Psoas muscle (tissue), 8 donors: ENCODE results near the gene PRIMA1. TPM values are rescaled to one million over a fixed set of nuclear protein-coding genes. Genes with fewer than 3 reads are reported as not detected.

ENCODE experiments used
- ATAC-seq, 4 donors: fragments of 200-7000 bp; cut with Tn5 transposase; one replicate each; pipeline ENCODE4 v1.9.1; 2020; ENCODE audit warnings: moderate library complexity in 3 of 4, mild to moderate bottlenecking in 2 of 4
- DNase-seq, 2 donors: peaks; one replicate each; pipeline ENCODE4 v3.0.0-alpha.2; 2020
- H3K27ac ChIP-seq: fragments of 200-600 bp; one replicate; pipeline ENCODE4 v1.8.0; 2022
- H3K27me3 ChIP-seq, 3 donors: fragments of 200-600 bp in 1 of 3; one replicate each; pipeline versions ENCODE4 v1.6.1 to v1.8.0; 2013 to 2022; ENCODE audit warnings: low read length in 2 of 3, mild to moderate bottlenecking in 2 of 3, moderate library complexity in 1 of 3; ENCODE audit not compliant: insufficient read depth in 3 of 3
- H3K36me3 ChIP-seq, 2 donors: fragments of 200-600 bp in 1 of 2; one replicate each; pipeline versions ENCODE4 v1.6.1 to v1.8.0; 2013 to 2022; ENCODE audit warnings: low read depth in 1 of 2, mild to moderate bottlenecking in 1 of 2, moderate library complexity in 1 of 2; ENCODE audit not compliant: insufficient read depth in 1 of 2
- H3K4me1 ChIP-seq: fragments of 200-600 bp; one replicate; pipeline ENCODE4 v1.8.0; 2022
- H3K4me3 ChIP-seq: fragments of 200-600 bp; one replicate; pipeline ENCODE4 v1.8.0; 2022; ENCODE audit warnings: mild to moderate bottlenecking
- H3K9me3 ChIP-seq: fragments of 200-600 bp; one replicate; pipeline ENCODE4 v1.8.0; 2022
- CTCF ChIP-seq: fragments of 200-600 bp; IDR thresholded peaks from one replicate; pipeline ENCODE4 v1.8.0; 2022; ENCODE audit warnings: antibody characterized with exemption
- WGBS, 3 donors: extraction: QIAGEN DNeasy Blood & Tissue Kit; methylation state at CpG; one replicate each; pipeline versions ENCODE4 v1.1.6 to v1.1.7; 2013; 5-methylcytosine and 5-hydroxymethylcytosine counted together
- intact Hi-C, 2 donors: fragments of 100-400 bp; cut with DNase I; formaldehyde crosslinking; loops; one replicate each; pipeline versions ENCODE4 v1.11.0 to v1.14.2; 2022
- polyA plus RNA-seq, 3 donors: library from polyadenylated mRNA; stranded (reverse); fragments of 200-250 nt; gene quantifications; one replicate each; pipeline ENCODE4 v1.2.3, GENCODE V29; 2013
- total RNA-seq, 4 donors: library from RNA; stranded (reverse); fragmentation: NEBNext Ultra II Directional in 2 of 4; extraction: Animal tissue kit (Norgen Biotek cat#: 25700) in 2 of 4; gene quantifications; one replicate each; pipeline versions ENCODE4 v1.2.1 to v1.2.4, GENCODE V29; 2021 to 2023
- donor health status: healthy with polysubstance abuse.
- donor health status: DM: no; HTN: no; CAD: no; lungs with moderate emphysema.
- donor health status: Bipolar disorder and iron deficiency.
- donor health status: healthy.
- donor health status: DM: yes; HTN: yes; CAD: no.
- donor health status: DM: no; HTN: no; CAD: no.
- donor health status: DM: no; HTN: no; CAD: no.
- donor health status: DM: yes; HTN: yes; CAD: no.

PRIMA1 gene
- total and polyA plus RNA-seq, 7 donors: 0.17 to 0.77 (median 0.19) TPM

GRCh38 chr14:93804654-93805053, 16.4 kb upstream of the PRIMA1 start:
- no peaks in the 10 kb centered on the region for H3K36me3 ChIP-seq
- TF ChIP-seq CTCF: no peak
- 60 to 67% (median 66%) methylated on average over 9 of the region's 9 CpGs for WGBS, 3 donors
- H3K27ac ChIP-seq: no peak overlapping the region
- no peaks in the 10 kb centered on the region for H3K27me3 ChIP-seq
- DNase-seq: no peak
- no peaks in the 10 kb centered on the region for H3K4me1 ChIP-seq
- intact Hi-C loops: no loop called here
- no peak for ATAC-seq
- no peaks in the 10 kb centered on the region for H3K9me3 ChIP-seq
- no peak overlapping the region for H3K4me3 ChIP-seq

GRCh38 chr14:93803408-93804318, 15.4 kb upstream of the PRIMA1 start:
- ATAC-seq (no peak), DNase-seq (no peak)
- H3K27ac ChIP-seq: no peak overlapping the region
- no peaks in the 10 kb centered on the region for H3K9me3 ChIP-seq
- no peaks in the 10 kb centered on the region for H3K4me1 ChIP-seq
- WGBS, 3 donors: 75 to 79% (median 75%) methylated on average over 15 of the region's 15 CpGs
- no peak overlapping the region for H3K4me3 ChIP-seq
- H3K36me3 ChIP-seq: no peaks in the 10 kb centered on the region
- TF ChIP-seq CTCF: no peak
- H3K27me3 ChIP-seq: no peaks in the 10 kb centered on the region
- intact Hi-C loops: no loop called here

GRCh38 chr14:93799989-93800921, 12.0 kb upstream of the PRIMA1 start:
- Histone ChIP-seq H3K4me1 (no peaks in the 10 kb centered on the region), H3K27ac (no peak overlapping the region), H3K9me3 (no peaks in the 10 kb centered on the region), H3K36me3 (no peaks in the 10 kb centered on the region), H3K4me3 (no peak overlapping the region), H3K27me3 (peaks cover 0 to 3% (median 0%) of the 10 kb centered on the region in 3 donors)
- no peak for TF ChIP-seq CTCF
- ATAC-seq: no peak
- WGBS, 3 donors: 53 to 66% (median 63%) methylated on average over 8 of the region's 8 CpGs
- no peak for DNase-seq
- intact Hi-C loops: no loop called here

- H3K4me1 ChIP-seq: no peaks in the 10 kb centered on the region
- no peak for DNase-seq
- ATAC-seq: no peak
- 90 to 92% (median 91%) methylated on average over 4 of the region's 4 CpGs for WGBS, 3 donors
- H3K4me3 ChIP-seq: no peak overlapping the region
- no peaks in the 10 kb centered on the region for H3K36me3 ChIP-seq
- H3K9me3 ChIP-seq: no peaks in the 10 kb centered on the region
- intact Hi-C loops: no loop called here
- no peak for TF ChIP-seq CTCF
- H3K27me3 ChIP-seq: peaks cover 0 to 3% (median 0%) of the 10 kb centered on the region in 3 donors
- no peak overlapping the region for H3K27ac ChIP-seq
Observed at GRCh38 chr14:93799617-93799988, 11.3 kb upstream of the PRIMA1 start.
